Measurements from ENCODE around the gene NRP1. TPM values are rescaled to one million over a fixed set of nuclear protein-coding genes. Genes with fewer than 3 reads are reported as not detected.

Gene NRP1
- total RNA-seq, 1 donor from 2014 or later = 175 TPM

DNA sequence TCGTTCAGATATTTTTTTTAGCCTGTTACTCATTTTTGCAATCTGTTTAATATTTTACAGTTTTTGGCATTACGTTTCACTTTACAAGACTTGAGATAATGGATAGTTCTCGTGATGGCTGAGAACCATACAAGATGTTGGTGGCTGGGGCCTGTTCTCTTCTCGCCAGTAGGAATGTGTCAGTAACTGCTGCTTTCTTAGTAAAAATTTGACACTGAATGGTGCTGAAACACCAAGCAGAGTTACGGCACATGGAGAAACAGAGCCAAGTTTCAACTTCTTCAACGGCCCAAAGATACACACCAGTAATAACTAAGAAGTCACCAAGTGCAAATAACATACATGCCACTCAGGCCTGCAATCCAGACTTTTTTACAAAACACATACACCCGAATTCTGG lies 130.4 kb downstream of the NRP1 start:
- no peak for DNase-seq
- peak; percentile 58 for ATAC-seq
- intact Hi-C loops (cut with micrococcal nuclease) = no loop called here

DNA sequence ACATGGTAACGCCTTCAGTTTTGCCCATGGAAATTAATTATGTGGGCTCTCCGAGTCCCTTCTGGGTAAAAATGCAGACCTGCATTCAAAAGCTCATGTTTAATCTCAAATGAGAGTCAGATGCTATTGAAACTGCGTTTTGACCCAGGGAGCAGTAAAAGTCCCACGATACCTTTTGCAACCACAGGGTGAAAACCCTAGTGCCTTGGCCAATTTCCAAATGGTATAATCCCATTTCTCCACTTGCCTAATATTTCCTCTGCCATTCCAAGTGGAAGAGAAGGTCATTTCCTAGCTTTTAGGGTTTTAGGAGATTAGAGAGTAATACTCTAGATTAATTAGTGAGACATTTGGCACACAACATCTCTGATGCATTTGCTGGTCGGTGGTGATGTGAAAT lies 132.5 kb downstream of the NRP1 start:
- no peak for ATAC-seq
- intact Hi-C loops (cut with micrococcal nuclease) = no loop called here
- DNase-seq = no peak

DNA sequence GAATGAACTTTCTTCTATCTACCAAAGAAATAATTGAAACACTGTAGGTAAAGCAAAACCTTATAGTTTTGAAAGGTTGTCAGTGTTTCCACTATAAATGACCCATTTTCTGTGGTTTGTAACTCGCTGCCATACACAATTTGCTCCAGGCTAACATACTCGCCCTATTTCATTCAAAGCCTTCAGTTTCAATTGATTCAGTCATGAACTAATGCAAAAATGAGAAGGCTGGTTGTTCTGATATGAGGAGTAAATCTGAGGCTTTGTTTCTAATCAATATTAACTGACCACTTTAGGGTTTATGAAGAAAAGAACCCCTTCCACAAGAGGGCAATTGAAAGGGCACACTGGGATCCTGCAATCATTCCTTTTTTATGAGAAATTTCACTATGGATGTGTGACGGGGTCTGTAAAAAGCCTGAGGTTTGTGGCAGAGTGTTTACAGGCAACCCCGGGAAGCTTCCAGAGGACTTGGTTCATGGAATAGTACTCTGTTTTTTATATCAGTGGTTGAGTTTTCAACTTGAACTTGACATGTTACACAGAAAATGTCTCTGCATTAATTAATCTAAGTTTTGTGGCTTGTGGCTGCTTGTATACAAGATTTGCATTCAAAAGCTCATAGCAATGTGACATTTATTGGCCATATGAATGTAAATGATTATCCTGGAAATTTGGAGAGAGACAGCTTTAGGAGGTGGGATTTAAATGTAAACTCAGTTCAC lies 133.2 kb downstream of the NRP1 start:
- DNase-seq = no peak

GRCh38 chr10:33199731-33200232 lies 134.7 kb downstream of the NRP1 start:
- intact Hi-C loops (cut with micrococcal nuclease) = loop anchor here (5.0 kb wide), 1 partner anchor 128 kb away; no protein-coding TSS in a partner anchor
- no peak for ATAC-seq

More for the DNA sequence above, 133.2 kb downstream of the NRP1 start:
- ATAC-seq = no peak
- intact Hi-C loops (cut with micrococcal nuclease) = no loop called here

DNA sequence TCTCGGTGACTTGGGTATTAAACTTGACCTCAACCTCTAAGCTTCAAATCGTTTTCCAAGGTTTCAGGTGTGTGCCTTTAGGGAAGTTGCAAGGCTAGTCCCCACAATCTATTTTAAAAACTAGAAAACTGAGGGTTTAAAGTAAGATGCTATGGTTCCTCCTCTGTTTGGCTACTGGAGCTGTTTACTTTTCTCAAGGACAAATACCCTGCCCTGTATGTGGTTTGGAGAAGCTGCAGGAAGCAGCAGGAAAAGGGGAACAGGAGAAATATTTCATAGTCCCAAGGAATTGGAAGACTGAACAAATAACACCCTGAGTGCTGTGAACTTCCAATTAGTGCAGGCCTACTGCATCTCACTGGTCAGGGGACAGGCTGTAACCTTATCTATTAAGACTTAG lies 135.9 kb downstream of the NRP1 start:
- ATAC-seq (no peak), DNase-seq (no peak)
- intact Hi-C loops (cut with micrococcal nuclease) = loop anchor here (5.0 kb wide), 1 partner anchor 129 kb away; no protein-coding TSS in a partner anchor

More at GRCh38 chr10:33199731-33200232, 134.7 kb downstream of the NRP1 start:
- no peak for DNase-seq

- ATAC-seq = peak; percentile 48
- DNase-seq = peak; percentile 21
- intact Hi-C loops (cut with micrococcal nuclease) = loop anchor here (5.0 kb wide), 1 partner anchor 130 kb away; no protein-coding TSS in a partner anchor
These were observed 137.6 kb downstream of the NRP1 start for GRCh38 chr10:33196710-33197491.

GRCh38 chr10:33196377-33196706 lies 138.1 kb downstream of the NRP1 start:
- intact Hi-C loops (cut with micrococcal nuclease) = loop anchor here (5.0 kb wide), 1 partner anchor 131 kb away; no protein-coding TSS in a partner anchor
- DNase-seq (no peak), ATAC-seq (no peak)

DNA sequence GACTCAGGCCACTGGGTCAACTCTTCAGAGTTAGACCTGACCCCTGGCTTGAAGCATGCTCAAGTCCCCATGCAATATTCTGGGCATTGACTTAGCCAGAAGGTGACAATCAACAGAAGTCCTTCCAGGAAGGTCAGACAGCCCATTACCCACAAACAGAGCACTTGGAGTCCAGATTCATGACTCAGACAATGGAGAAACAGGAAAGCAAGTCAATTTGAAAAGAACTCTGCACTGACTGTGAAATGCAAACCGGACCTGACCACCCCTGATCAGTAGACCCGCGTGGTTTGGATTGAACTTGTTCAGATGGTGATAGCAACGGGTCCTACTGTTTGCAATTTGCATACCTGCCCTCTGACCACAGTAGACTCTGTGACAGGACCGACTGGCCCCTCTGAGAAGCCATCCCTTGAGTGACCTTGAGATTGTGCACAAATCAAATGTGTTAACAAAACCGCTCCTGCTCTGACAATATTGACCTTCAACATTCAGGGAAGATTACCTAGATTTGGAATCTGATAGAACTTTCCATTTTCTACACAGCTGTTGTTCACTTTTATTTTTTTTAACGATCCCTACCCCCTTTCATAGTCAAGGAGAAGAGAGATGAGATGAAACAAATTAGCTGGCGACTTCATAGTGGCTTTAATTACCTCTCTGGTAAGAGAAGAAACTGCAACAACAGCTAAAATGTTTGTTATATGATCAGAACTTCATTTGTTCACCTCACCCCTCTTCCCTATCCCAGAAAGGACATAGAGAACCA lies 138.7 kb downstream of the NRP1 start:
- ATAC-seq (no peak), DNase-seq (no peak)
- intact Hi-C loops (cut with micrococcal nuclease) = loop anchor here (5.0 kb wide), 1 partner anchor 132 kb away; no protein-coding TSS in a partner anchor

GRCh38 chr10:33193701-33194521 lies 140.6 kb downstream of the NRP1 start:
- ATAC-seq = peak; percentile 48
- intact Hi-C loops (cut with micrococcal nuclease) = no loop called here
- no peak for DNase-seq

- peak; percentile 76 for DNase-seq
- peak; percentile 84 for ATAC-seq
These were observed 141.3 kb downstream of the NRP1 start for GRCh38 chr10:33193057-33193700.

GRCh38 chr10:33192190-33192589 lies 142.3 kb downstream of the NRP1 start:
- intact Hi-C loops (cut with micrococcal nuclease) = no loop called here
- DNase-seq (no peak), ATAC-seq (no peak)

More at GRCh38 chr10:33193057-33193700, 141.3 kb downstream of the NRP1 start:
- intact Hi-C loops (cut with micrococcal nuclease) = no loop called here

DNA sequence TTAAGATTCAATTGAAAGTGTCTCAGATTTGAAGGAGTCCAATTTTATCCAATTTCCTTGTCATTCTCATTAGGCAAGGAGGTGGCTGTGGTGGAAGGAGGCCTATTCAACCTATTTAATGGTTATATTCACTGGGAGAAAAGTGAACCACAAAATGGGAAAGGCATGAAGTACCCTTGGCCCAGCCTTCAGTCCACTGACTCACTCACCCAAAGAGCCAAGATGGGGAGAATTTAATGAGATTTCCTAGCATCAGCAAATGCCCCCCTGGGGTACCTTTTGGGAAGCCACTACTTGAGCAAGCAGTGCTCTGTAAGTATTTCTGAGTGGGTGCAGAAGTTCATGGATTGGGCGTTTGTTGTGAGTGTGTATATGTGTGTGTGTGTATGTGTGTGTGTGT lies 144.1 kb downstream of the NRP1 start:
- DNase-seq = no peak
- intact Hi-C loops (cut with micrococcal nuclease) = no loop called here

DNA sequence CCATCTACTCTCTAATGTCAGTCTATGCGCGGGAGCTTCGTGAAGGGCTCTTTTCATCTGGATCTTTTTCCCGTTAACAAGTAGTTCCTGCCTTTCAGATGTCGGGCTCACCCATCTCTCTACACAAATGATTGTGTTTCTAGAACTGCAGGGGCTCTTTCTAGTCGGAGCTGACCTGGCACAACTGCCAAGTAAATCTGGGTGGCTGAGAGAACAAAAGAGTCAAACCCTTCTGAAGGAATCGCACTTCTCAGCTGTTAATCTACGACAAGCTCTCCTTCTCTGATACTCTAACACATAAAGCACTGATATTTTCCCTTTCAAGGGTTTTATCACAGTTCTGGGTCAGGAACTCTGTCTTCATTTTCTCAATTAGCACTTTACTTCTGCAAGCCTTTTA lies 144.7 kb downstream of the NRP1 start:
- intact Hi-C loops (cut with micrococcal nuclease) = no loop called here
- no peak for DNase-seq
- ATAC-seq = no peak

More for the DNA sequence above, 144.1 kb downstream of the NRP1 start:
- ATAC-seq = no peak

DNA sequence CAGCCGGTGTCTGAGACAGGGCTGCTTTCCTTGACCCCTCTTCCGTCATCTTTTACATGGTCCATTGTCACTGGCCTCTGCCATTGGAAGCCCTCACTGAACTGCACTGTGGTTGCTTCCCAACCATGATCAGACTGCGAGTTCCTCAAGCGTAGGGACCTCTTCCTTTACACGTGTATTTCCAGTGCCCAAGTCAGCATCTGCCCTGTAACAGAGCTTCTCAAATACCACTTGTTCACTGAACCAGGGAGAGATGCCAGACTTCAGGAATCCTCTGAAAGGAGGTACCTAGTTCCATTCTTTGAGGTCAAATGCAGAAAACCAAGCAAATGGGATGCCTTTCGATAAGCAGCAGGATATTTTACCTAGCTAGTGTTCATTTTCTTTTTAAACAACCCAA lies 145.1 kb downstream of the NRP1 start:
- ATAC-seq = no peak
- DNase-seq = no peak
- intact Hi-C loops (cut with micrococcal nuclease) = no loop called here

DNA sequence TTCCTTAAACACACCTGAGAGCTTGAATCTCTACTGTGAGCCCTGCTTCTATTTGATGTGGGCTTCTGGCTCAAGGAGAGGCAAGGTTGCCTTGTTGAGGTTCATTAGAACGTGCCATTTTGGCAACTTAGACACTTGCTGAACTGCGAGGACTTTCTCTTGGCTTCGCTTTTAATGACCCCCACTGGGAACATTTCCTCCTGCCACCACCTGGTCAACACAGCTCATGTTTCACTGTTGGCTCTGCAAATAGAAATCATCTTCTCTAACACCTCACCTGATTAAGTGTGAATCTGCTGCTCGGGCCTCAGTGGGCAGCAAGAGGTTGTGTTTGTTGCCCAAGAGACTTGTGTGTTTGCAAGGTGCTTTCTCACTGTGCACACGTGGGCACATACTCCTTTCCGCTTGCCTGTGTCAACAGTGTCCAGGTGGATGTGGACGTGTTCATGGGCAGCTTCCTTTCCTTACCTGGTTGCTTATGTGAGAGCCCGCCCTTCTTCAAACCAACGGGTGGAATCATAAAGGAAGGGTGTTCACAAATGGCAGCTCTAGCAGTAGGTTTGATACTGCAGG lies 147.0 kb downstream of the NRP1 start:
- no peak for ATAC-seq

DNA sequence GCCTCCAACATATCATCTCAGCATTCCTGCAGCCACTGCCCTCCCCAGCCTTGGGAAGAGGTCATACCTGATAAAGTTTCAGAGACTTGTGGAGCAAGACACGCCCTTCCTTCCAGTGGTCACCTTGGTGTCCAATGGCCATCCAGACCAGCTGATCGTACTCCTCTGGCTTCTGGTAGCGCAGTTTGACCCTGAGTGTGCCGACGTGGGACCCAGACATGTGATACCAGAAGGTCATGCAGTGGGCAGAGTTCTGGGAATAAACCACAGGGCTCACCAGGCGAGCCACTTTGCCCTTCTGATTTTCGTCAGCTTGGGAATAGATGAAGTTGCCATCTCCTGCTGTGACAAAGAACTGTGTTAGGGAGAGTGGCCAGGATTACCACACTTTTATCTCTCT lies 148.3 kb downstream of the NRP1 start:
- ATAC-seq (no peak), DNase-seq (no peak)

More for the DNA sequence above, 147.0 kb downstream of the NRP1 start:
- no peak for DNase-seq
- intact Hi-C loops (cut with micrococcal nuclease) = no loop called here

GRCh38 chr10:33183655-33184054 lies 150.8 kb downstream of the NRP1 start:
- DNase-seq (no peak), ATAC-seq (no peak)
- intact Hi-C loops (cut with micrococcal nuclease) = no loop called here

More for the DNA sequence above, 148.3 kb downstream of the NRP1 start:
- intact Hi-C loops (cut with micrococcal nuclease) = no loop called here

GRCh38 chr10:33180921-33181320 lies 153.5 kb downstream of the NRP1 start:
- DNase-seq (no peak), ATAC-seq (no peak)
- intact Hi-C loops (cut with micrococcal nuclease) = no loop called here

Data from left ventricle myocardium superior (tissue), 1 donor.